Measurements from ENCODE around the gene RTN4R.
"Not testable (repeated sequence)": the region's sequence is repeated elsewhere in the genome, so short reads cannot be mapped to it uniquely, and the experiment has no call there.

Gene RTN4R

DNA sequence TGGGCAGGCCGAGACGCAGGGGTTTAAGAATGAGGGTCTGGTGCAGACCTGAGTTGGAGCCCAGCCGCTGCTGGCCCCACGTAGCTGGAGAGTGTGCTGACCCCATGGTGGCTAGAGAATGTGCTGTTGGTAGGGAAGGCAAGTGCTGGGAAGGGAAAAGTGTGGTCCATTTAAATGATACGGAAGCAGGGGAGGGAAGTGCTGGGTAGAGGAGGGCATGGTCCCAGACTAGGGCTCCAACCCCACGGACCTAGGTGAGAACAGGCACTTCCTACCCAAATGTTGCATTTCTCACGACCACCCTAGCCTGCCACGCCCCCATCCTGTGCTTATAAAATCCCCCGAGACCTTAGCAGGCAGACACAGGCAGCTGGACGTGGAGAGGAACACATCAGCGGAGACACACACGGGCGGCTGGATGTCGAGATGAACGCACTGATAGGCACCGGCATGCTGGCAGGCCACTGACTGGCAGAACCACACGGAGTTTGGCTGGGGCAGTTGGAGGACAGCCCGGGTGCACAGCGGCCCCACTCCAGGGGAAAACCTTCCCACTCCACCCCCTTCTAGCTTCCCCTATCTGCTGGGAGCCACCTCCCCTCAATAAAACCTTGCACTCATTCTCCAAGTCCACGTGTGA lies 18.8 kb upstream of the RTN4R start:
- not testable (repeated sequence) for DNase-seq (ENCODE audit: low read depth in 2 of 2)

GRCh38 chr22:20286312-20286660 lies 18.2 kb upstream of the RTN4R start:
- DNase-seq (ENCODE audit: low read depth in 2 of 2), result not testable (repeated sequence)

GRCh38 chr22:20285473-20286311 lies 17.6 kb upstream of the RTN4R start:
- not testable (repeated sequence) for DNase-seq (ENCODE audit: low read depth in 2 of 2)

- no peak for DNase-seq (ENCODE audit: low read depth in 2 of 2)
These were observed 16.5 kb upstream of the RTN4R start for GRCh38 chr22:20284471-20285086.

- no peak for DNase-seq (ENCODE audit: low read depth in 2 of 2)
These were observed 15.6 kb upstream of the RTN4R start for GRCh38 chr22:20283674-20284066.

DNA sequence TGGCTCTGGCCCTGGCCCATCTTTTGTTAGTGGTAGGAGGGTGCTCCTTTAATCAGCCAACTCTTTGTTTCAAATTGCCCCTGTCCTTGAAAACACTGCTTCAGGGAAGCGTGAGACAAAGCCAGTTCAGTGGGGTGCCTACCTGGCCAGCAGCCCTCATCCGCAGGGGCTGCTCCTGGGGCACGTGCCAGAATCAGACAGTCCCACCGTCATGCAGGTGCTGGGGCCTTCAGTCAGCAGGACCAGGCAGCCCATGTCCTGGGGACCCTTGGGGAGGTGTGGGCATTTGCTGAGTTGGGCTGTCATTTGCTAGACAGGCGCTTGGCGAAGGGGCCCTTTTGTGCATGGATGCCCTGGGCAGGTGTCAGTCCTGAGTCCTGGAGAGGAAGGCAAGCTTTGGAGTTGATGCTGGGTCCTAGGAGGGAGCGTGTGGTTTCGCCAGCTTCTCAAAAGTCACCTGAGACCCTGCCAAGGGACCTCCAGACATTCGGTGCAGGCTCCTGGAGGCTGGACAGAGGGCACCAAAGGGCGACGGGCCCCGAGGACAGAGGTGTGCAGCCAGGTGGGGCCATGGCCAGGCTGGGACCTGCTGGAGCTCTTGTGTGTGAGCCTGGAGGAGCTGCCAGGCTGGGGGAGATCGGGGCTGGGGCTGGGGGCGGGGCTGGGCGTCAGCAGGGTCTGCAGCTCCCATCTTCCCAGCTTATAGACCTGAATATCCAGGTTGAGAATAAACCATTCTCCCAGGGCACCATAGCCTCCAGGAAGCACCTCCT lies 15.0 kb upstream of the RTN4R start:
- DNase-seq (ENCODE audit: low read depth in 2 of 2), result no peak

DNA sequence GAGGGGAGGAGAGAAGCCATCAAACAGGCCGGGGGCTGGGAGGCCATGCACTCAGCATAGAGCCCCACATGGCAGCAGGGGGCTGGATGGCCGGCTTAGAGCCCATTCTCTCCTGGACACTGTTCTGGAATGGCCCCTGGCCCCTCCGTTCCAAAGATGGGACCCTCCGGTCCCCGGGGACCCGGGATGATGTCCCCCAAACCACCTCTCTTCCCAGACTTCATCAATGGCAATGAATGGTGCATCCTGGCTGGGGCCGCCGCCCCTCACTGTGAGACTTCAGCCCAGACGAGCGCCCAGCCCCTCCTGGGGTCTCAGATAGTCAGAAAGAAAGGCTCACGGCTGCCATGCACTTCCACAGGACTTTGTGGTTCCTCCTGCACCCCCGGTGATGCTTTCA lies 13.8 kb upstream of the RTN4R start:
- DNase-seq (ENCODE audit: low read depth in 2 of 2), result no peak

GRCh38 chr22:20281473-20281872 lies 13.4 kb upstream of the RTN4R start:
- not testable (repeated sequence) for DNase-seq (ENCODE audit: low read depth in 2 of 2)

DNA sequence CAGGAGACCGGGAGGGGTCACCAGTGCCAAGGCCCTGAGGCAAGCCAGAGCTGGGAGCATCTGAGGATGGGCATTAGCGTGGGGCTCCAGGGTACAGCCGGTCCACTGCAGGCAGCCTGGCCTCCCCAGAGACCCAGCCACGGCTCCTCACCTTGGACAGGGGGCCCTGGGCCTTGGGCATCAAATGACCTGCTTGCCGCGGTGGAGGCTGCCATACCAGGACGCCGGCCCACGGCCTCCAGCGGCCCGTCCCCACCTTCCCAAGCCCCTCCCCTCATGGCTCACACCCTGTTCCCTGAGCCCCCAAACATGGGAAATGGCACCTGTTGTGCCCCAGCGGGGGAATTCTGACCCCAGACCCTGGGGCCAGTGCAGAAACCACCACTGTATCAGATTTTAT lies 12.7 kb upstream of the RTN4R start:
- no peak for DNase-seq (ENCODE audit: low read depth in 2 of 2)

DNA sequence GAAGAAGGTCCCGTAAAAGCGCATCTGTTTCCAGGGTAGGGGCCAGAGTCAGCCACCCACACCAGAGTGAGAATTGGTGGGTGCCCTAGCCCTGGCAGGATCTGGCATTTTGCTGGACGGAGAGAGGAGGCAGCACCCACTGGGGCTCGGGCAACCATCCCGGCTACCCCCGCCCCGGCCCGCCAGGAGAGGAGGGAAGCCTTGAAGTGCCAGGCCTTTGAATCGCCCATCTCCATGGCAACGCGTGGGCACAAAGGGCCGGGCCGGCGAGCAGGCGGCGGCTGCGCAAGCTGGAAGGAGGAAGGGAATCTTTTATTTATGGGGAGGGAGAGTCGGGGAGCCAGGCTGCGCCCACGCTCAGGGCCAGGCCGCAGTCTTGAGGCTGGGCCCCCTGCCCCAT lies 12.0 kb upstream of the RTN4R start:
- not testable (repeated sequence) for DNase-seq (ENCODE audit: low read depth in 2 of 2)

GRCh38 chr22:20279662-20280134 lies 11.6 kb upstream of the RTN4R start:
- no peak for DNase-seq (ENCODE audit: low read depth in 2 of 2)

DNA sequence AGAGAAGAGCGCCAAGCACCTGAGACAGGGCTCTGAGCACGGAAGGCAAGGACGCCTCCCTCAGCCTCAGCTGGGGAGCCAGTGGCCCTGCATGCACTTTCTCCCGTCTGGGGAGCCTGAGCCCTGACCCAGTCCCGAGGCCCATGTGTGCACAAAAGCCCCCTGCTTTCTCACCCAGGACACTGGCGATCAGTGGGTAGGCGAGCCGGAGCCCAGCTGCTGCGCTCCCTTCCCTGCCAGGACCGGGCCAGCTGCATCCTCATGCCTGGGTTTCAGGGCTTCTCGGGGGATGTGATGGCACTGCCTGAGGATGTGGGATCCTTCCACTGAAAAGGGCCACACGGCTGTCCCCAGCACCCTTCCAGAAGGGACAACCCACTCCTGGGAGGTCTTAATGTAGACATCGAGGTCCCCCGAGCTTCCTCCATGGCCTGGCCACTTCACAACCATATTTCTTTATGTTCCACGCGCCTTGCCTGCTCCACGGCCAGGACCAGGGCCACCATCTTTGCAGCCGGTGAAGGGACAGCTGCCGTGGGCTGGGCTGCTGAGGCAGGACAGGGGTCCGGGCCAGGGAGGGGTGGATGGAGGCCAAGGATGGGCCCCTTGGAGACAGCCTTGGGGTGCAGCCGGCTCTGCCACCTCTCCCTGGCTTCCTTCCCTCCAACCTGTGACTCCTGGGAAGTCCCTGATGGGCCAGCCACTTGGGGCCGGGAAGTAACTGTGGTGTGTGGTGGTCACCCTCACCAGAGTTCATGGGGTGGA lies 10.8 kb upstream of the RTN4R start:
- not testable (repeated sequence) for DNase-seq (ENCODE audit: low read depth in 2 of 2)

GRCh38 chr22:20277936-20278635 lies 10.0 kb upstream of the RTN4R start:
- not testable (repeated sequence) for DNase-seq (ENCODE audit: low read depth in 2 of 2)

GRCh38 chr22:20276468-20276867 lies 8.3 kb upstream of the RTN4R start:
- no peak for DNase-seq (ENCODE audit: low read depth in 2 of 2)

DNA sequence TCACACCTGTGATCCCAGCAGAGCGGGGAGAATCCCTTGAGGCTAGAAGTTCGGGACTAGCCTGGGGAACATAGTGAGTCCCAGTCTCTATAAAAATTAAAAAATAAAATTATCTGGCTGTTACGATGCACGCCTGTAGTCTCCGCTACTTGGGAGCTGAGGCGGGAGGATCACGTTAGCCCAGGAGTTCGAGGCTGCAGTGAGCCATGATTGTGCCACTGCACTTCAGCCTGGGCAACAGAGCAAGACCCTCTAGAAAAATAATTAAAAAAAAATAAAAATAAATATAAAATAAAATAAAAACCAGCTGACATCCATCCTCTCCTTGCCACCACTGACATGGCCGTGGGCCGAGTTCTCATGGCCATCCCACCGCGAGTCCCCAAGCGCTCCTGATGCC lies 7.7 kb upstream of the RTN4R start:
- DNase-seq (ENCODE audit: low read depth in 2 of 2), result no peak

GRCh38 chr22:20275325-20275724 lies 7.2 kb upstream of the RTN4R start:
- not testable (repeated sequence) for DNase-seq (ENCODE audit: low read depth in 2 of 2)

DNA sequence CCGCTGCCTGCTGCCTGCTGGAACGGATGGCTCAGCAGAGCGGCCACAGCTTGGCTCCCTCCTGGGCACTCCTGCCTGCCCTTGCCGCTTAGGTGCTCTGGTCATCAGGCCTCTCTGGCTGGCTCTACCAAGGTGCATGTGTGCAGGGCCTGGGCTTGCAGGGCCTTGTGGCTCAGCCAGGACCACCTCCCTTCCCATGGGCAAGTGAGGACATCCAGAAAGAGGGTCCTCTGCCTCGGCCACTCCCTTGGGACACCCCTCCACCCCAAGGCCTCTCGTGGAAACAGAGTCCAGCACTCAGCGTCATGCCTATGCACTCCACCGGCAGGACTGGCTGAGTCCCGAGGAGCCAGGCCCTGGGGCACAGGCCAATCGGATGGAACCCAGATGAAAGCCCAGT lies 6.3 kb upstream of the RTN4R start:
- not testable (repeated sequence) for DNase-seq (ENCODE audit: low read depth in 2 of 2)

DNA sequence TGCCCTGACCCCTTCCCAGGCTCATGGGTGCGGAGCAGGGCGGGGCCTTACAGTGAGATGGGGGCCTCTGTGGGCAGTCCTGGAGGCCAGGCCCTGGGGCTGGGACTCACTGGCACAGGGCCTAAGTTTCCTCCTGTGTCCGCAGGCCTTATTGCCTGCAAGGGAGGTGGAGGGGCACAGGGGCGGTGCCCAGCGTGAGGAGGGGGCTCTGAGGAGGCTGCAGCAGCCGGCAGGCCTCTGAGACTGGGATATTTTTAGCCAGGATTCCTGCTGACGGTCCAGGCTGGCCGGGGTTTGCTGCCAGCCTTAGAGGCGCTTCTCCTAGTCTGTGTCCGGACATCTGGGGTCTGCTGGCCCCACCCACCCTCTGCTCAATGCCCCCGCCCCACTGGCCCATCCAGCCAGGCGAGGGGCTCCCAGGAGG lies 5.7 kb upstream of the RTN4R start:
- DNase-seq (ENCODE audit: low read depth in 2 of 2), result no peak

- DNase-seq (ENCODE audit: low read depth in 2 of 2), result no peak
These were observed 4.6 kb upstream of the RTN4R start for GRCh38 chr22:20272700-20273099.

- DNase-seq (ENCODE audit: low read depth in 2 of 2), result no peak
These were observed 4.1 kb upstream of the RTN4R start for GRCh38 chr22:20272174-20272573.
